Smooth muscle cell (in vitro differentiated cells): ENCODE results near the gene KRTAP10-5. TPM values are rescaled to one million over a fixed set of nuclear protein-coding genes. Genes with fewer than 3 reads are reported as not detected.

Source experiments
- DNase-seq: peaks from one replicate; lab custom pipeline; 2025; ENCODE audit not compliant: unreplicated experiment; lab: John Stamatoyannopoulos, UW
- H2AFZ ChIP-seq: fragments of 200-600 bp; sonication (generic); 2 replicates; pipeline ENCODE4 v1.6.0; 2016; ENCODE audit warnings: antibody characterized with exemption, low read depth, mild to moderate bottlenecking
- H3F3A ChIP-seq: fragments of 200-600 bp; sonication (generic); 2 replicates; pipeline ENCODE4 v1.6.0; 2017; ENCODE audit warnings: antibody characterized with exemption, low read depth
- H3K27ac ChIP-seq: fragments of 200-600 bp; sonication (generic); 2 replicates; pipeline ENCODE4 v1.5.1; 2016; ENCODE audit warnings: low read depth, mild to moderate bottlenecking
- H3K27me3 ChIP-seq: fragments of 200-600 bp; sonication (generic); 2 replicates; pipeline ENCODE4 v1.6.1; 2016; ENCODE audit warnings: low read depth, mild to moderate bottlenecking
- H3K36me3 ChIP-seq: fragments of 200-600 bp; sonication (generic); 2 replicates; pipeline ENCODE4 v1.5.1; 2016; ENCODE audit warnings: low read depth
- H3K4me1 ChIP-seq: fragments of 200-600 bp; sonication (generic); 2 replicates; pipeline ENCODE4 v1.5.1; 2016; ENCODE audit warnings: low read depth
- H3K4me2 ChIP-seq: fragments of 200-600 bp; sonication (generic); 2 replicates; pipeline ENCODE4 v1.6.0; 2016; ENCODE audit warnings: mild to moderate bottlenecking
- H3K4me3 ChIP-seq: fragments of 200-600 bp; sonication (generic); 2 replicates; pipeline ENCODE4 v1.5.1; 2016; ENCODE audit warnings: mild to moderate bottlenecking
- H3K79me2 ChIP-seq: fragments of 200-600 bp; sonication (generic); 2 replicates; pipeline ENCODE4 v1.6.0; 2016; ENCODE audit warnings: low read depth, mild to moderate bottlenecking
- H3K9ac ChIP-seq: fragments of 200-600 bp; sonication (generic); 2 replicates; pipeline ENCODE4 v1.6.0; 2016; ENCODE audit warnings: low read depth
- H3K9me3 ChIP-seq: fragments of 200-600 bp; sonication (generic); replicated peaks from 2 replicates; pipeline ENCODE4 v1.5.1; 2016; ENCODE audit warnings: low read depth
- H4K20me1 ChIP-seq: fragments of 200-600 bp; sonication (generic); 2 replicates; pipeline ENCODE4 v1.6.0; 2016; ENCODE audit warnings: low read depth
- CTCF ChIP-seq: fragments of 200-600 bp; sonication (generic); IDR thresholded peaks from 2 replicates; pipeline ENCODE4 v1.5.1; 2017; ENCODE audit warnings: borderline replicate concordance, mild to moderate bottlenecking, antibody characterized with exemption; ENCODE audit not compliant: insufficient read depth, poor library complexity, severe bottlenecking
- WGBS: methylation state at CpG from one replicate; pipeline ENCODE4 v1.1.7; 2016; ENCODE audit warnings: low lambda C conversion rate; 5-methylcytosine and 5-hydroxymethylcytosine counted together
- polyA plus RNA-seq: library from polyadenylated mRNA; unstranded; fragments of >200 nt; fragmentation: Nextera tagmentation; extraction: Ambion mirVana; gene quantifications from 2 replicates; pipeline ENCODE4 v1.2.1, GENCODE V29; 2016
- total RNA-seq: library from RNA; depleted of rRNA; stranded (reverse); fragments of >200 nt; gene quantifications from 2 replicates; pipeline ENCODE4 v1.2.3, GENCODE V29; 2014

KRTAP10-5 gene
- total and polyA plus RNA-seq, 2 experiments from 2014 or later: not detected

GRCh38 chr21:44539046-44539445 is 41.4 kb downstream of the KRTAP10-5 start:
- Histone ChIP-seq H3K9ac (no peak overlapping the region), H3K4me1 (no peaks in the 10 kb centered on the region), H3K27ac (no peak overlapping the region), H3K79me2 (no peaks in the 10 kb centered on the region), H3K9me3 (no peaks in the 10 kb centered on the region), H4K20me1 (no peaks in the 10 kb centered on the region), H3K36me3 (no peaks in the 10 kb centered on the region), H2AFZ (no peak overlapping the region), H3F3A (no peaks in the 10 kb centered on the region), H3K4me3 (no peak overlapping the region), H3K27me3 (no peaks in the 10 kb centered on the region), H3K4me2 (no peak overlapping the region)
- DNase-seq: no peak
- 80% methylated on average over 13 of the region's 14 CpGs for WGBS
- no peak for TF ChIP-seq CTCF

- Histone ChIP-seq H3K27ac (no peak overlapping the region), H4K20me1 (no peaks in the 10 kb centered on the region), H3K4me3 (no peak overlapping the region), H3K9me3 (no peaks in the 10 kb centered on the region), H3K4me2 (no peak overlapping the region), H3K4me1 (no peaks in the 10 kb centered on the region), H2AFZ (no peak overlapping the region), H3K79me2 (no peaks in the 10 kb centered on the region), H3K36me3 (no peaks in the 10 kb centered on the region), H3F3A (no peaks in the 10 kb centered on the region), H3K27me3 (no peaks in the 10 kb centered on the region), H3K9ac (no peak overlapping the region)
- no peak for DNase-seq
- WGBS: 96% methylated on average over 31 of the region's 33 CpGs
- TF ChIP-seq CTCF: no peak
These were observed 42.2 kb downstream of the KRTAP10-5 start for GRCh38 chr21:44537930-44538911.

- no peaks in the 10 kb centered on the region for H3K9me3 ChIP-seq
- H3K4me3 ChIP-seq: no peak overlapping the region
- H3K36me3 ChIP-seq: no peaks in the 10 kb centered on the region
- H3K79me2 ChIP-seq: no peaks in the 10 kb centered on the region
- H3K27ac ChIP-seq: no peak overlapping the region
- DNase-seq: no peak
- H4K20me1 ChIP-seq: no peaks in the 10 kb centered on the region
- no peaks in the 10 kb centered on the region for H3K4me1 ChIP-seq
- WGBS: 69% methylated on average over 7 of the region's 7 CpGs
- H3K27me3 ChIP-seq: no peaks in the 10 kb centered on the region
- no peak for TF ChIP-seq CTCF
- H3F3A ChIP-seq: no peaks in the 10 kb centered on the region
- no peak overlapping the region for H3K9ac ChIP-seq
- no peak overlapping the region for H2AFZ ChIP-seq
- no peak overlapping the region for H3K4me2 ChIP-seq
These were observed 44.4 kb downstream of the KRTAP10-5 start for GRCh38 chr21:44535963-44536362.

GRCh38 chr21:44534688-44535087 is 45.7 kb downstream of the KRTAP10-5 start:
- Histone ChIP-seq H3K36me3 (no peaks in the 10 kb centered on the region), H3K9me3 (no peaks in the 10 kb centered on the region)
- TF ChIP-seq CTCF: no peak

More at GRCh38 chr21:44534688-44535087, 45.7 kb downstream of the KRTAP10-5 start:
- DNase-seq: no peak
- Histone ChIP-seq H3K27ac (no peak overlapping the region), H3K4me3 (no peak overlapping the region), H2AFZ (no peak overlapping the region), H3K9ac (no peak overlapping the region), H3K79me2 (no peaks in the 10 kb centered on the region), H3F3A (no peaks in the 10 kb centered on the region), H4K20me1 (no peaks in the 10 kb centered on the region), H3K4me2 (no peak overlapping the region), H3K27me3 (no peaks in the 10 kb centered on the region), H3K4me1 (no peaks in the 10 kb centered on the region)
- WGBS: 91% methylated on average over 6 of the region's 6 CpGs
